ENCODE measurements around the gene CELA2B. TPM values are rescaled to one million over a fixed set of nuclear protein-coding genes. Genes with fewer than 3 reads are reported as not detected.

CELA2B gene
- total RNA-seq, 1 experiment from 2014 or later = not detected

DNA sequence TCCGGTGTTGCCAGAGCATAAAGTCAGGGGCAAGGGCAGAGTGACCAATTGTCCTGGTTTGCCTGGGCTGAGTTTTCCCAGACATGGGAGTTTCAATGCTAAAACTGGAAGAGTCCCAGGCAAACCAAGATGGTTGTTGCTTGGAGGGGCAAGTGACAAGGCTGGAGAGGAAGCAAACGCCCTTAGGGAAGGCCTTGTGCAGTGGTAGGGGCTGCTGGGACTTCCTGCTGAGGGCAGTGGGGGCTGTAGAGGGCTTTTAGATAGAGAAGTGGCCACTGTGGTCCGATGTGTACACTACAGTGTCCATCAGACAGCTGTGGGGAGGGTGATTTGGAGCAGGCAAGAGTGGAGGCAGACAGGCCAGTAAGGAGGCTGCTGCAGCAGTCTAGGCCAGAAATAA, 26.3 kb upstream of the CELA2B start:
- POLR2A ChIA-PET = no interaction called here
- 0 out of 2 replicates have a peak, but pooled peaks cover 4% of the 10 kb centered on the region for H3K27me3 Mint-ChIP-seq (ENCODE audit: low read depth)
- DNase-seq (ENCODE audit: low spot score) = no peak
- H3K4me3 Mint-ChIP-seq = no peak overlapping the region
- no peaks in the 10 kb centered on the region for H3K4me1 Mint-ChIP-seq
- no peaks in the 10 kb centered on the region for H3K36me3 Mint-ChIP-seq
- CTCF ChIA-PET = no interaction called here
- ATAC-seq = no peak
- TF ChIP-seq AFF4 (CRISPR knock-in tag; IDR thresholded peaks at IDR 0.05; ENCODE audit: borderline replicate concordance) (no peak), GTF2I (CRISPR knock-in tag; conservative IDR thresholded peaks at IDR 0.05) (no peak), ZNF396 (CRISPR knock-in tag; IDR thresholded peaks at IDR 0.05; ENCODE audit: borderline replicate concordance) (no peak), ZNF416 (CRISPR knock-in tag; IDR thresholded peaks at IDR 0.05) (no peak), NFATC4 (CRISPR knock-in tag; IDR thresholded peaks at IDR 0.05) (no peak), NR3C1 (CRISPR knock-in tag; conservative IDR thresholded peaks at IDR 0.05; ENCODE audit: low read depth) (no peak), HMGA2 (CRISPR knock-in tag; IDR thresholded peaks at IDR 0.05) (no peak), ATF1 (CRISPR knock-in tag; IDR thresholded peaks at IDR 0.05) (no peak), SP1 (CRISPR knock-in tag; conservative IDR thresholded peaks at IDR 0.05) (no peak), ZMAT4 (CRISPR knock-in tag; IDR thresholded peaks at IDR 0.05) (no peak), SMAD4 (CRISPR knock-in tag; IDR thresholded peaks at IDR 0.05) (no peak), NR2C2 (CRISPR knock-in tag; IDR thresholded peaks at IDR 0.05) (no peak), MXD4 (CRISPR knock-in tag; IDR thresholded peaks at IDR 0.05; ENCODE audit: borderline replicate concordance) (no peak), PRDM15 (CRISPR knock-in tag; IDR thresholded peaks at IDR 0.05) (no peak), TEAD1 (CRISPR knock-in tag; IDR thresholded peaks at IDR 0.05) (no peak), CBFB (CRISPR knock-in tag; IDR thresholded peaks at IDR 0.05; ENCODE audit: low read depth) (no peak)
- TF ChIP-seq, protein P1, sequence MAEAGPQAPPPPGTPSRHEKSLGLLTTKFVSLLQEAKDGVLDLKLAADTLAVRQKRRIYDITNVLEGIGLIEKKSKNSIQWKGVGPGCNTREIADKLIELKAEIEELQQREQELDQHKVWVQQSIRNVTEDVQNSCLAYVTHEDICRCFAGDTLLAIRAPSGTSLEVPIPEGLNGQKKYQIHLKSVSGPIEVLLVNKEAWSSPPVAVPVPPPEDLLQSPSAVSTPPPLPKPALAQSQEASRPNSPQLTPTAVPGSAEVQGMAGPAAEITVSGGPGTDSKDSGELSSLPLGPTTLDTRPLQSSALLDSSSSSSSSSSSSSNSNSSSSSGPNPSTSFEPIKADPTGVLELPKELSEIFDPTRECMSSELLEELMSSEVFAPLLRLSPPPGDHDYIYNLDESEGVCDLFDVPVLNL (CRISPR knock-in tag; IDR thresholded peaks at IDR 0.05; ENCODE audit: borderline replicate concordance, low read depth) = no peak
- TF ChIP-seq, protein P2, sequence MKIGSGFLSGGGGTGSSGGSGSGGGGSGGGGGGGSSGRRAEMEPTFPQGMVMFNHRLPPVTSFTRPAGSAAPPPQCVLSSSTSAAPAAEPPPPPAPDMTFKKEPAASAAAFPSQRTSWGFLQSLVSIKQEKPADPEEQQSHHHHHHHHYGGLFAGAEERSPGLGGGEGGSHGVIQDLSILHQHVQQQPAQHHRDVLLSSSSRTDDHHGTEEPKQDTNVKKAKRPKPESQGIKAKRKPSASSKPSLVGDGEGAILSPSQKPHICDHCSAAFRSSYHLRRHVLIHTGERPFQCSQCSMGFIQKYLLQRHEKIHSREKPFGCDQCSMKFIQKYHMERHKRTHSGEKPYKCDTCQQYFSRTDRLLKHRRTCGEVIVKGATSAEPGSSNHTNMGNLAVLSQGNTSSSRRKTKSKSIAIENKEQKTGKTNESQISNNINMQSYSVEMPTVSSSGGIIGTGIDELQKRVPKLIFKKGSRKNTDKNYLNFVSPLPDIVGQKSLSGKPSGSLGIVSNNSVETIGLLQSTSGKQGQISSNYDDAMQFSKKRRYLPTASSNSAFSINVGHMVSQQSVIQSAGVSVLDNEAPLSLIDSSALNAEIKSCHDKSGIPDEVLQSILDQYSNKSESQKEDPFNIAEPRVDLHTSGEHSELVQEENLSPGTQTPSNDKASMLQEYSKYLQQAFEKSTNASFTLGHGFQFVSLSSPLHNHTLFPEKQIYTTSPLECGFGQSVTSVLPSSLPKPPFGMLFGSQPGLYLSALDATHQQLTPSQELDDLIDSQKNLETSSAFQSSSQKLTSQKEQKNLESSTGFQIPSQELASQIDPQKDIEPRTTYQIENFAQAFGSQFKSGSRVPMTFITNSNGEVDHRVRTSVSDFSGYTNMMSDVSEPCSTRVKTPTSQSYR (CRISPR knock-in tag; IDR thresholded peaks at IDR 0.05) = no peak
- TF ChIP-seq, protein P3, sequence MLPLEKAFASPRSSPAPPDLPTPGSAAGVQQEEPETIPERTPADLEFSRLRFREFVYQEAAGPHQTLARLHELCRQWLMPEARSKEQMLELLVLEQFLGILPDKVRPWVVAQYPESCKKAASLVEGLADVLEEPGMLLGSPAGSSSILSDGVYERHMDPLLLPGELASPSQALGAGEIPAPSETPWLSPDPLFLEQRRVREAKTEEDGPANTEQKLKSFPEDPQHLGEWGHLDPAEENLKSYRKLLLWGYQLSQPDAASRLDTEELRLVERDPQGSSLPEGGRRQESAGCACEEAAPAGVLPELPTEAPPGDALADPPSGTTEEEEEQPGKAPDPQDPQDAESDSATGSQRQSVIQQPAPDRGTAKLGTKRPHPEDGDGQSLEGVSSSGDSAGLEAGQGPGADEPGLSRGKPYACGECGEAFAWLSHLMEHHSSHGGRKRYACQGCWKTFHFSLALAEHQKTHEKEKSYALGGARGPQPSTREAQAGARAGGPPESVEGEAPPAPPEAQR (CRISPR knock-in tag; IDR thresholded peaks at IDR 0.05) = no peak
- H3K27ac Mint-ChIP-seq = no peak overlapping the region
- peaks cover 19% of the 10 kb centered on the region for H3K9me3 Mint-ChIP-seq

Measured in WTC11 (cell line).